ENCODE results near the gene COLGALT1.

The COLGALT1 gene

DNA sequence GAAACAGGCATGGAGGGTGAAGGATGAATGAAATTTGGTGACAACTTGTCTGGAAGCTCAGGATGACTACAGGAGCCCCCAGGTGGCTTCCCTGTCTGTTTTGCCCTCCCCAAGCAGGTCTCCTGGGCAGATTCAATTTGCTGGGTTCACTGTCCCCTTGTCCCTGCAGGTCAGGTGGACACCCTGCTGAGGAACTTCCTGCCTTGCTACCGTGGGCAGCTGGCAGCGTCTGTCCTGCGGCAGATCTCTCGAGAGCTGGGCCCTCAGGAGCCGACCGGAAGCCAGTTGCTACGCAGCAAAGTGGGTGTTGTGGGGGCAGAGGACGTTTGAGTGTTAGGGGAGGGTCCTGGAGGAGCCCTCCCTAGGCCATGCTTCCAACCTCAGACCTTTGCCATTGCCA is 24.9 kb upstream of the COLGALT1 start:
- Histone ChIP-seq H3K4me1 (peaks cover 55% of the 10 kb centered on the region), H3K4me3 (no peak overlapping the region), H4K20me1 (peaks cover 22% of the 10 kb centered on the region; the same call in 1 of the 2 replicates), H3K9ac (peak overlapping the region; percentile 48; the same call in 1 of the 2 replicates), H3K4me2 (peak overlapping the region; percentile 98), H3K36me3 (peaks cover 56% of the 10 kb centered on the region), H3K27ac (peak overlapping the region; percentile 99), H3K27me3 (no peaks in the 10 kb centered on the region), H3K9me3 (peaks cover 12% of the 10 kb centered on the region)
- no peak for TF ChIP-seq Cebpa-rat (IDR thresholded peaks at IDR 0.05)

DNA sequence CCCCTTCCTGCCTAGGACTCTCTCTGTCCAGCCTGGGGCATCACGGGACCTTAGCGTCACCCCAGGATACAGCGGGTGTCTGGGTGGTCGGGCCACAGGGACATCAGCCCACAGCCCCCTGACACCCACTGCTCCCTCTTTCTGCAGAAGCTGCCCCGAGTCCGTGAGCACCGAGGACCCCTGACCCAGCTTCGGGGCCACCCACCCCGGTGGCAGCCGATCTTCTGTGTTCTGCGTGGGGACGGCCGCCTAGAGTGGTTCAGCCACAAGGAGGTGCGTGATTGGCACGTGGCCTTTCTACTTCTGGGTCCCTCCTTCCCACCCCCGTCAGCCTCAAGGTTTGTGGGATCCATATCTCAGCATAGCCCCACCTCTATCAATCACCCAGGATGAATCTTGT is 23.3 kb upstream of the COLGALT1 start:
- H3K27ac ChIP-seq: 0 out of 2 replicates have a peak overlapping the region, but pooled peaks have one; percentile 38
- H3K36me3 ChIP-seq: peaks cover 71% of the 10 kb centered on the region
- peaks cover 42% of the 10 kb centered on the region for H3K4me1 ChIP-seq
- H3K27me3 ChIP-seq: no peaks in the 10 kb centered on the region
- peaks cover 37% of the 10 kb centered on the region; the same call in 1 of the 2 replicates for H4K20me1 ChIP-seq
- no peak overlapping the region for H3K4me2 ChIP-seq
- TF ChIP-seq Cebpa-rat (IDR thresholded peaks at IDR 0.05): no peak
- no peak overlapping the region for H3K9ac ChIP-seq
- H3K4me3 ChIP-seq: no peak overlapping the region
- H3K9me3 ChIP-seq: peaks cover 12% of the 10 kb centered on the region

DNA sequence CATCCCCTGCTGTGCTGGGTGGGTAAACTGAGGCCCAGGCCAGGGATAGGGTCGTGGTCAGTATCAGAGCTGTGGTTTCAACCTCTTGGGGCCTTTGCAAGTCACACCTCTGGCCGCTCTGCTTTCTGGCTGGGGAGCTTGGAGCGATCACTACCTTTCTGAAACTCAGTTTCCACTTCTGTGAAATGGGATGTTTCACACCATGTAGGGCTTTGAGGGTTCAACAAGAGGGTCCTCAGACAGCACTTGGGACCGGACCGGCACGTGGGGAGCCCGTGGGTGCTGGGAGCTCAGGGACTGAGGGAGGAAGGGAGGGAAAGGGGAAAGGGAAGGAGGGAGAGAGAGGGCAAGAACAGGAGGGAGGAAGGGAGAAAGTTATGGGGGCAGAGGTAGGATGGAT is 22.9 kb upstream of the COLGALT1 start:
- Histone ChIP-seq H3K27me3 (no peaks in the 10 kb centered on the region), H3K27ac (peak overlapping the region; percentile 38), H3K9me3 (peaks cover 12% of the 10 kb centered on the region), H3K36me3 (peaks cover 75% of the 10 kb centered on the region), H4K20me1 (peaks cover 40% of the 10 kb centered on the region; the same call in 1 of the 2 replicates), H3K4me3 (no peak overlapping the region), H3K4me2 (no peak overlapping the region), H3K4me1 (peaks cover 42% of the 10 kb centered on the region), H3K9ac (no peak overlapping the region)
- TF ChIP-seq Cebpa-rat (IDR thresholded peaks at IDR 0.05): no peak

DNA sequence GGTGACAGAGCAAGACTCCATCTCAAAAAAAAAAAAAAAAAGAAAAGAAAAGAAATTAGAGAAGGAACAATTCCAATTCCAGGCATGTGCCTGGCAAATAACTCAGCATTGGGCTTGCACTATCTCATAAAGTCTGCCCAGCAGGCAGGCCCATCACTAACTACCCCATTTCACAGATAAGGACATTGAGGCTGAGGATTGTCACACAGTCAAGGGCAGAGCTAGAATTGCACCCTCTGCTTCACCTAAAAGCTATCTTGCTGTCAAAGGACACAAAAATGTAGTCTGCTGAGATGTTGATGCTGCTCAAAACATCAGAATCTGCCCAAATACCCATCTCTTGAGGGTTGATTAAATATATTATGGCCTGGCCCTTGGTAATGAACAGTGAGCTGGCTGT is 20.7 kb upstream of the COLGALT1 start:
- H4K20me1 ChIP-seq: peaks cover 50% of the 10 kb centered on the region; the same call in 1 of the 2 replicates
- H3K27me3 ChIP-seq: no peaks in the 10 kb centered on the region
- peaks cover 39% of the 10 kb centered on the region for H3K4me1 ChIP-seq
- no peak overlapping the region for H3K4me3 ChIP-seq
- no peak overlapping the region for H3K4me2 ChIP-seq
- H3K27ac ChIP-seq: no peak overlapping the region
- TF ChIP-seq Cebpa-rat (IDR thresholded peaks at IDR 0.05): no peak
- no peaks in the 10 kb centered on the region for H3K9me3 ChIP-seq
- H3K9ac ChIP-seq: no peak overlapping the region
- H3K36me3 ChIP-seq: peaks cover 70% of the 10 kb centered on the region

DNA sequence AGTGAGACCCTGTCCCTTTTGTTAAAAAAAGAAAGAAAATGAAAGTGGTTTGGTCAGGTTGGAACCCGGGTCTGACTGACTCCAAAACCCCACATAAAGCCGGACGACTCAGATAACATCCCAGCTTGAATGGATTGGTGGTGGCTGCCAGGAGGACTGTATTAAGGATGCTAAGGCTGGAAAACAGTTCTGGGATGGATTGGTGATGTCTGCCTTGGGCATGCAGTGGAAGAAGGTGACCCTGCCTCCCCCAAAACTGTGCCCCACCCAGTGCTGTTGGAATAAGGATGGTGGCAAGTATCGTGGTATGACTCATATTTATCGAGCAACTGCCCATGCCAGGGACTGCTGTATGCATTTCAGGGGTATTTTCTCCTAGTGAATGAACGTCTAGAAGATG is 18.5 kb upstream of the COLGALT1 start:
- Histone ChIP-seq H3K9me3 (no peaks in the 10 kb centered on the region), H3K36me3 (peaks cover 60% of the 10 kb centered on the region), H3K4me3 (no peak overlapping the region), H4K20me1 (peaks cover 37% of the 10 kb centered on the region; the same call in 1 of the 2 replicates), H3K4me1 (peaks cover 44% of the 10 kb centered on the region), H3K4me2 (no peak overlapping the region), H3K27ac (no peak overlapping the region), H3K9ac (no peak overlapping the region), H3K27me3 (no peaks in the 10 kb centered on the region)
- no peak for TF ChIP-seq Cebpa-rat (IDR thresholded peaks at IDR 0.05)

DNA sequence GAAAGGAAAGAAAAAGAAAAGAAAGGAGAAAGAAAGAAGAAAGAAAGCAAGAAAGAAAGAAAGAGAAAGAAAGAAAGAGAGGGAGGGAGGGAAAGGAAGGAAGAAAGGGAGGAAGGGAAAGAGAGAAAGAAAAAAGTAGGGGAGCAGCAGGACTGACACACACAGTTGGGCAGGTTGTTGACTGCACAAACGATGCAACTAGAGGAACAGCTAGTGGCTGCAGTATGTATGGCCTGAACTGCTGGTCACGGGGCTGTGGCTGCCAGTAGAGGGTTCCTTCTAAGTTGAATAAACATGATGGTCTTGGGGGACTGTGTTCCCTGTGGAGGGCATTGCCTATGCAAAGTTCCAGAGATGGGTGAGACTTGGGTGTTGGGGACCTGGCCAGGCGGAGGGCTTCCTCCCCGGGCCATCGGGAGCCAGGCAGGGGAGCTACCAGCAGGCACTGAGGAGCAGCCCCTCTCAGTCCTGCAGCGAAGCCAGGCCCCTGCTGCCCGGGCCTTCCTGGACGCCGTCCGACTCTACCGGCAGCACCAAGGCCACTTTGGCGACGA is 16.7 kb upstream of the COLGALT1 start:
- Histone ChIP-seq H3K4me2 (peak overlapping the region; percentile 94), H3K9me3 (no peaks in the 10 kb centered on the region), H3K4me1 (peaks cover 62% of the 10 kb centered on the region), H3K9ac (peak overlapping the region; percentile 80), H3K4me3 (peak overlapping the region; percentile 72), H4K20me1 (peaks cover 28% of the 10 kb centered on the region; the same call in 1 of the 2 replicates), H3K36me3 (peaks cover 62% of the 10 kb centered on the region), H3K27me3 (no peaks in the 10 kb centered on the region), H3K27ac (peak overlapping the region; percentile 79)
- TF ChIP-seq Cebpa-rat (IDR thresholded peaks at IDR 0.05): no peak

DNA sequence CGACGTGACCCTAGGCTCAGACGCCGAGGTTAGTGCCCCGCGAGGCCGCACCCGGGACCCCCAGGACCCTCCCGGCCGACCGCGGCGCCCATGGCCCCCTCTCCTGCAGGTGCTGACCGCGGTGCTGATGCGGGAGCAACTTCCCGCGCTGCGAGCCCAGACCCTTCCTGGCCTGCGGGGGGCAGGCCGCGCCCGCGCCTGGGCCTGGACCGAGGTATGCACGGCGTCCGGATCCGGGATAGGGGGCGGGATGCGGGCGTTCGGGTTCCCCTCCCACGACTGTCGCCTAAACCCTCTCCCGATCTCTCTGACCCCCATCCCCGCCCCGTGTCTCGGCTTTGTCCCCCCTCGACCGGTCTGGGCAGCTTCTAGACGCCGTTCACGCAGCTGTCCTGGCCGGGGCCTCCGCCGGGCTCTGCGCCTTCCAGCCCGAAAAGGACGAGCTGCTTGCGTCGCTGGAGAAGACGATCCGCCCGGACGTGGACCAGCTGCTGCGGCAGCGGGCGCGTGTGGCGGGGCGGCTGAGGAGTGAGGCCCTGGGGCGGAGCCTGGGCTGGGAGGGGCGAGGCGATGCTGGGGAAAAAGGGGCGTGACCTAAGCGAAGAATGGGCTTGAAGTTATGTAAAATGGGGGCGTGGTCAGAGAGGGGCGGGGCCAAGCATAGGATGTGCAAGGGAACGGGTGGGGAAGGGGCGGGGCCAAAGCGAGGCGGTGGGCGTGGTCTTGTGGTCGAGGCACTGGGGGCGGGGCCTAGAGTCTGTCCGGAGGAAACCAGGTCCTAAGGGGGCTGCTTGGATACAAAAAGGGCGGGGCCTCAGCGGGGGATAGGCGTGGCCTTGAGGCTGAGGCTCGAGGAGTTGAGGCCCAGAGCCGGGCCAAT is 16.0 kb upstream of the COLGALT1 start:
- Histone ChIP-seq H3K9me3 (no peaks in the 10 kb centered on the region), H3K4me2 (peak overlapping the region; percentile 94), H3K4me3 (peak overlapping the region; percentile 72), H3K9ac (peak overlapping the region; percentile 80), H4K20me1 (peaks cover 28% of the 10 kb centered on the region; the same call in 1 of the 2 replicates), H3K4me1 (peaks cover 69% of the 10 kb centered on the region), H3K27me3 (no peaks in the 10 kb centered on the region), H3K36me3 (peaks cover 61% of the 10 kb centered on the region), H3K27ac (peak overlapping the region; percentile 79)
- no peak for TF ChIP-seq Cebpa-rat (IDR thresholded peaks at IDR 0.05)

DNA sequence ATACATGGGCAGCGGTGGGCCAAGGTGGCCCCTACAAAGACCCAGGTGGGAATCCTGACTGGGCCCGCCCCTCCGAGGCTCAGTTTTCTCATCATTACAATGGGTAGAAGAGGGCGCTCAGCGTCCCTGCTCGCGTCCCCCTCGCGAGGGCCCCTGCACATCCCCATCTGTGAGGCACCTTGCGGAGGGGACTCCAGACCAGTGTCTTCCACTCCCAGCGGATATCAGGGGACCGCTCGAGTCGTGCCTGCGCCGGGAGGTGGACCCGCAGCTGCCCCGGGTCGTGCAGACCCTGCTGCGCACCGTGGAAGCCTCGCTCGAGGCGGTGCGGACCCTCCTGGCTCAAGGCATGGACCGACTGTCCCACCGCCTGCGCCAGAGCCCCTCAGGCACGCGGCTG is 15.3 kb upstream of the COLGALT1 start:
- Histone ChIP-seq H3K4me3 (no peak overlapping the region), H3K9ac (no peak overlapping the region; the same call in 1 of the 2 replicates), H3K27ac (peak overlapping the region; percentile 20; the same call in 1 of the 2 replicates), H4K20me1 (peaks cover 28% of the 10 kb centered on the region; the same call in 1 of the 2 replicates), H3K4me1 (peaks cover 76% of the 10 kb centered on the region), H3K27me3 (no peaks in the 10 kb centered on the region), H3K36me3 (peaks cover 59% of the 10 kb centered on the region), H3K4me2 (peak overlapping the region; percentile 54), H3K9me3 (no peaks in the 10 kb centered on the region)
- no peak for TF ChIP-seq Cebpa-rat (IDR thresholded peaks at IDR 0.05)

DNA sequence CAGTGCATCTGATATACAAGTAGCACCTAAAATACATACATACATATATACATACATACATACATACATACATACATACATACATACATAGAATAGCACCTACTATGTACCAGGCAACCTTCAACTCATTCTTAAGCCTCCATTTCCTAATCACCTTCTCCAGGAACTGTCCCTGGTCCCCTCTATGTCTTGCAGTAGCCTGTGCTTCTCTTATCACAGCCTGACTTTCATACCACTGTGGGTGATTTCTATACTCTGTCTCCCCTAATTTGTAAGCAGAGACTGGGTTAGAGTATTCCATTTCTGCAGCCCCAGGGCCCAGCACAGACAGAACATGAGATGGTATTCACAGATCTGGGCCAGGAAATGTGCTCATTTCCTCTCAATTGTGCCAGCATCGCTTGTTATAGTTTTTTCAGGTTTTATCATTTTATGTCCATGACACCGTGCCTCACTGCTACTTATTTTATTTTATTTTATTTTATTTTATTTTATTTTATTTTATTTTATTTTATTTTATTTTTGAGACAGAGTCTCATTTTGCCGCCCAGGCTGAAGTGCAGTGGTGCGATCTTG is 14.2 kb upstream of the COLGALT1 start:
- no peaks in the 10 kb centered on the region for H3K27me3 ChIP-seq
- no peak overlapping the region for H3K4me3 ChIP-seq
- 0 out of 2 replicates have a peak overlapping the region, but pooled peaks have one; percentile 20 for H3K27ac ChIP-seq
- H3K4me1 ChIP-seq: peaks cover 87% of the 10 kb centered on the region
- H3K4me2 ChIP-seq: peak overlapping the region; percentile 54
- peaks cover 21% of the 10 kb centered on the region; the same call in 1 of the 2 replicates for H4K20me1 ChIP-seq
- no peaks in the 10 kb centered on the region for H3K9me3 ChIP-seq
- TF ChIP-seq Cebpa-rat (IDR thresholded peaks at IDR 0.05): no peak
- H3K9ac ChIP-seq: 0 out of 2 replicates have a peak overlapping the region, but pooled peaks have one; percentile 24
- peaks cover 49% of the 10 kb centered on the region for H3K36me3 ChIP-seq
